ENCODE data around the gene TMEM14B.
A peak's percentile ranks its signal among the peaks of the same experiment; 100 is the strongest.

GRCh38 chr6:10801224-10801848 lies 53.7 kb downstream of the TMEM14B start:
- TF ChIP-seq, protein P1, sequence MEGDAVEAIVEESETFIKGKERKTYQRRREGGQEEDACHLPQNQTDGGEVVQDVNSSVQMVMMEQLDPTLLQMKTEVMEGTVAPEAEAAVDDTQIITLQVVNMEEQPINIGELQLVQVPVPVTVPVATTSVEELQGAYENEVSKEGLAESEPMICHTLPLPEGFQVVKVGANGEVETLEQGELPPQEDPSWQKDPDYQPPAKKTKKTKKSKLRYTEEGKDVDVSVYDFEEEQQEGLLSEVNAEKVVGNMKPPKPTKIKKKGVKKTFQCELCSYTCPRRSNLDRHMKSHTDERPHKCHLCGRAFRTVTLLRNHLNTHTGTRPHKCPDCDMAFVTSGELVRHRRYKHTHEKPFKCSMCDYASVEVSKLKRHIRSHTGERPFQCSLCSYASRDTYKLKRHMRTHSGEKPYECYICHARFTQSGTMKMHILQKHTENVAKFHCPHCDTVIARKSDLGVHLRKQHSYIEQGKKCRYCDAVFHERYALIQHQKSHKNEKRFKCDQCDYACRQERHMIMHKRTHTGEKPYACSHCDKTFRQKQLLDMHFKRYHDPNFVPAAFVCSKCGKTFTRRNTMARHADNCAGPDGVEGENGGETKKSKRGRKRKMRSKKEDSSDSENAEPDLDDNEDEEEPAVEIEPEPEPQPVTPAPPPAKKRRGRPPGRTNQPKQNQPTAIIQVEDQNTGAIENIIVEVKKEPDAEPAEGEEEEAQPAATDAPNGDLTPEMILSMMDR (IDR thresholded peaks at IDR 0.05), result peak; percentile 96
- TF ChIP-seq KAT7 (CRISPR knock-in tag; IDR thresholded peaks at IDR 0.05; ENCODE audit: borderline replicate concordance) (no peak), ZNF121 (CRISPR knock-in tag; IDR thresholded peaks at IDR 0.05) (no peak)
- TF ChIP-seq, protein P2, sequence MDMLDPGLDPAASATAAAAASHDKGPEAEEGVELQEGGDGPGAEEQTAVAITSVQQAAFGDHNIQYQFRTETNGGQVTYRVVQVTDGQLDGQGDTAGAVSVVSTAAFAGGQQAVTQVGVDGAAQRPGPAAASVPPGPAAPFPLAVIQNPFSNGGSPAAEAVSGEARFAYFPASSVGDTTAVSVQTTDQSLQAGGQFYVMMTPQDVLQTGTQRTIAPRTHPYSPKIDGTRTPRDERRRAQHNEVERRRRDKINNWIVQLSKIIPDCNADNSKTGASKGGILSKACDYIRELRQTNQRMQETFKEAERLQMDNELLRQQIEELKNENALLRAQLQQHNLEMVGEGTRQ (CRISPR knock-in tag; IDR thresholded peaks at IDR 0.05), result no peak
